ENCODE data around the gene ZNF398. TPM values are rescaled to one million over a fixed set of nuclear protein-coding genes. Genes with fewer than 3 reads are reported as not detected.
A peak's percentile ranks its signal among the peaks of the same experiment; 100 is the strongest.

Gene ZNF398, protein sequence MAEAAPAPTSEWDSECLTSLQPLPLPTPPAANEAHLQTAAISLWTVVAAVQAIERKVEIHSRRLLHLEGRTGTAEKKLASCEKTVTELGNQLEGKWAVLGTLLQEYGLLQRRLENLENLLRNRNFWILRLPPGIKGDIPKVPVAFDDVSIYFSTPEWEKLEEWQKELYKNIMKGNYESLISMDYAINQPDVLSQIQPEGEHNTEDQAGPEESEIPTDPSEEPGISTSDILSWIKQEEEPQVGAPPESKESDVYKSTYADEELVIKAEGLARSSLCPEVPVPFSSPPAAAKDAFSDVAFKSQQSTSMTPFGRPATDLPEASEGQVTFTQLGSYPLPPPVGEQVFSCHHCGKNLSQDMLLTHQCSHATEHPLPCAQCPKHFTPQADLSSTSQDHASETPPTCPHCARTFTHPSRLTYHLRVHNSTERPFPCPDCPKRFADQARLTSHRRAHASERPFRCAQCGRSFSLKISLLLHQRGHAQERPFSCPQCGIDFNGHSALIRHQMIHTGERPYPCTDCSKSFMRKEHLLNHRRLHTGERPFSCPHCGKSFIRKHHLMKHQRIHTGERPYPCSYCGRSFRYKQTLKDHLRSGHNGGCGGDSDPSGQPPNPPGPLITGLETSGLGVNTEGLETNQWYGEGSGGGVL
- 10 to 100 TPM; 25.7 to 29.0 TPM for total RNA-seq
- polyA plus RNA-seq = 1 to 10 TPM; 6.9 to 9.7 (median 7.6) TPM
- 35.9 to 62.3 (median 47.7) reads per million in 6 experiments for total RNA-seq

DNA sequence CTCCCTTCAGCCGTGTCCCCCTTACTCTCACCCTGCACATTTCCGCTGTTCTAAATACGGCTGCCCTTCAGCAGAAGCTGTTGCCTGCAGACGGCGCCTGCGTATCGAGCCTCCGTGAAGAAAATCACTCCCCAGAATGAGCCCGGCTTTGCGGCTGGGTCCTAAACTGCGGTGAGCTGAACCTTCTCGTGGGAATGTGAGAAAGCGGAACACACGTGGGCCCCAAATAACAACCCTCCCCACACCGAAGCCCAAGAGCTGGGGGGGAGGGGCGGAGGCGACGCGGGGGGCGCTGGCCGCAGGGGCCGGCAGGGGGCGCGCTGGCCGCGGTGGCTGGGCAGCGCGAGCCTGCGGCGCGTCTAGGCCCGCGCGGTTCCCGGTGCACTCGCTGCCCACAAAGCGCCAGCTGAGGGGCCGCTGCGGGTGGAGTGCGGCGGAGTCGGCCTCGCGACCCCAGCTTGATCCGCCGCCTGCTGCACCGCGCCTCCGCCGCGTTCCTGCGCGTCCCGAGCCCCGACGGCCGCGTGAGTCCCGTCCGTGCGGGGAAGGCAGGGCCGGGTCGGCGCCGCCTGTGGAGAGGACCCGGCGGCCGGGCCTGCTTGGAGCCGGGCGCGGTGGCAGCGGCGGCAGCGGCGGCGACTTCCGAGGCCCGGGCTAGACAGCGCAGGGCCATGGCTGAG is at the start of gene ZNF398:
Gene ZNF398 (plus strand): TSS at position 382 of the 680 bp plus-strand sequence. CDS start 290 bp downstream, at position 672.
- no peaks in the 10 kb centered on the region for H3K27me3 Mint-ChIP-seq
- no peaks in the 10 kb centered on the region for H3K9me3 Mint-ChIP-seq
- POLR2A ChIA-PET = interaction anchor here (0.6 to 4.8 kb wide), 18 partner anchors 8 to 722 kb away, joined by 3 to 98 read pairs (median 5); partner anchors contain the start of genes ZNF282, ZNF425, ZNF783 and ZNF786
- H3K4me1 Mint-ChIP-seq = peaks cover 15 to 42% (median 35%) of the 10 kb centered on the region in 4 donors
- ATAC-seq (peak; percentile 77 to 80), DNase-seq (peak; percentile 70 to 88 (median 83))
- H3K27ac Mint-ChIP-seq = peak within 1 kb of the TSS; percentile 90 to 98 (median 95)
- H3K36me3 Mint-ChIP-seq = peaks cover 0 to 8% (median 0%) of the 10 kb centered on the region in 3 donors
- peak within 1 kb of the TSS; percentile 89 to 94 (median 92) for H3K4me3 Mint-ChIP-seq

DNA sequence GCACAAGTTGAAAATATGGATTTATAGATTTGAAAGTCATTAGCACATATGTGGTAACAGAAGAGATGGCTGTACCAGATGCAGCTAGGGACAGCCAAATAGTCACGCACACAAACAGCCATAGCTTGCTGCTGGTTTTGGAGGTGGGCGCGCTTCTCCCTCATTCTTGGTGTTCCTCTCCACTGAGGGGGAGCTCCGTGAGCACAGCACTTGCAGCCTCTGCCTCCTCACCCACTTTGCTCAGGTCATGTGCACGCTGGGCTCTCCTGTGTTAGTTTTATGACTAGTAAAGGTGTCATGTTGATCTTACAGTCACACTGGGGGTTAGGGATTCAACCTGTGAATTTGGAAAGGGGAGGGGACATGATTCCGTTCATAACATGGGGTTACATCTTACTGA is 48.2 kb upstream of the ZNF398 start:
- Mint-ChIP-seq H3K4me1 (peaks cover 0 to 3% (median 0%) of the 10 kb centered on the region in 4 donors), H3K4me3 (no peak overlapping the region)
- POLR2A ChIA-PET = no interaction called here

DNA sequence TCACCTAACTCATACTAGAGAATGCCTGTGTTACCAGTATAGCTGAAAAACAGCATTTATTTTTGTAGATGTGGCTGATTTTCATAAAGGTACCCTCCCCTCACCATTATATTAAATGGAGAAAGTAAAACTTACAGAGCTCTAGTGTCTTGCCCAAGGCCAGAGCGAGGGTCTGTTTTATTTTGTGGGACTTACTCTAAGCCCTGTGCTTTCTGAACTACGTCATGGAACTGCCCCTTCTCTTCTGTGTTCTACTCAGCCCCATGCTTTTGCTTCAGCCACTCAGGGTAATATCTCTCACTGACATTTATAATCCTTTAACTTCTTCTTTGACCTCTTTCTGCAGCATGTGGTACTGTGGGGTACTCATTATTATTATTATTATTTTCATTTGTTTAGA is 46.4 kb upstream of the ZNF398 start:
- Mint-ChIP-seq H3K4me3 (no peak overlapping the region), H3K27ac (no peak overlapping the region), H3K36me3 (peaks cover 0 to 13% (median 5%) of the 10 kb centered on the region in 3 donors), H3K9me3 (no peaks in the 10 kb centered on the region), H3K27me3 (no peaks in the 10 kb centered on the region), H3K4me1 (peaks cover 0 to 3% (median 0%) of the 10 kb centered on the region in 4 donors)
- POLR2A ChIA-PET = no interaction called here
- DNase-seq (no peak), ATAC-seq (no peak)

More for the DNA sequence above, 48.2 kb upstream of the ZNF398 start:
- no peak for DNase-seq
- H3K27me3 Mint-ChIP-seq = no peaks in the 10 kb centered on the region
- ATAC-seq = no peak
- H3K9me3 Mint-ChIP-seq = no peaks in the 10 kb centered on the region
- H3K36me3 Mint-ChIP-seq = peaks cover 0 to 11% (median 2%) of the 10 kb centered on the region in 3 donors
- H3K27ac Mint-ChIP-seq = no peak overlapping the region

- Mint-ChIP-seq H3K4me1 (peaks cover 0 to 3% (median 0%) of the 10 kb centered on the region in 4 donors), H3K27ac (peak overlapping the region in 1 of 10 donors; percentile 53), H3K4me3 (no peak overlapping the region), H3K27me3 (no peaks in the 10 kb centered on the region), H3K36me3 (peaks cover 0 to 13% (median 5%) of the 10 kb centered on the region in 3 donors), H3K9me3 (no peaks in the 10 kb centered on the region)
- DNase-seq (no peak), ATAC-seq (no peak)
- POLR2A ChIA-PET = no interaction called here
Observed at GRCh38 chr7:149102666-149103065, 44.6 kb upstream of the ZNF398 start.

- Mint-ChIP-seq H3K4me3 (no peak overlapping the region), H3K36me3 (peaks cover 0 to 13% (median 5%) of the 10 kb centered on the region in 3 donors), H3K27me3 (no peaks in the 10 kb centered on the region), H3K4me1 (peaks cover 0 to 2% (median 0%) of the 10 kb centered on the region in 4 donors), H3K9me3 (no peaks in the 10 kb centered on the region), H3K27ac (no peak overlapping the region)
- DNase-seq (no peak), ATAC-seq (no peak)
- POLR2A ChIA-PET = no interaction called here
Observed at GRCh38 chr7:149103424-149103823, 43.8 kb upstream of the ZNF398 start.

- POLR2A ChIA-PET = no interaction called here
- Mint-ChIP-seq H3K36me3 (peaks cover 0 to 13% (median 6%) of the 10 kb centered on the region in 3 donors), H3K27ac (peak overlapping the region in 1 of 10 donors; percentile 35), H3K27me3 (no peaks in the 10 kb centered on the region), H3K4me3 (no peak overlapping the region), H3K9me3 (no peaks in the 10 kb centered on the region), H3K4me1 (peaks cover 0 to 2% (median 0%) of the 10 kb centered on the region in 4 donors)
- no peak for ATAC-seq
- no peak for DNase-seq
Observed at GRCh38 chr7:149104214-149104613, 43.0 kb upstream of the ZNF398 start.

- peaks cover 0 to 15% (median 8%) of the 10 kb centered on the region in 3 donors for H3K36me3 Mint-ChIP-seq
- no peak for DNase-seq
- peaks cover 0 to 2% (median 0%) of the 10 kb centered on the region in 4 donors for H3K4me1 Mint-ChIP-seq
- POLR2A ChIA-PET = interaction anchor here (0.5 kb wide), 1 partner anchor 12 kb away, joined by 6 read pairs; no protein-coding TSS in a partner anchor
- ATAC-seq = no peak
- H3K4me3 Mint-ChIP-seq = no peak overlapping the region
- H3K9me3 Mint-ChIP-seq = no peaks in the 10 kb centered on the region
- no peak overlapping the region for H3K27ac Mint-ChIP-seq
- H3K27me3 Mint-ChIP-seq = no peaks in the 10 kb centered on the region
Observed at GRCh38 chr7:149104749-149105148, 42.5 kb upstream of the ZNF398 start.

GRCh38 chr7:149109969-149110368 is 37.3 kb upstream of the ZNF398 start:
- no peaks in the 10 kb centered on the region for H3K9me3 Mint-ChIP-seq
- H3K4me1 Mint-ChIP-seq = no peaks in the 10 kb centered on the region
- H3K27ac Mint-ChIP-seq = no peak overlapping the region
- ATAC-seq = no peak
- no peak overlapping the region for H3K4me3 Mint-ChIP-seq
- DNase-seq = no peak
- no peaks in the 10 kb centered on the region for H3K27me3 Mint-ChIP-seq
- POLR2A ChIA-PET = no interaction called here
- peaks cover 0 to 9% (median 6%) of the 10 kb centered on the region in 3 donors for H3K36me3 Mint-ChIP-seq

DNA sequence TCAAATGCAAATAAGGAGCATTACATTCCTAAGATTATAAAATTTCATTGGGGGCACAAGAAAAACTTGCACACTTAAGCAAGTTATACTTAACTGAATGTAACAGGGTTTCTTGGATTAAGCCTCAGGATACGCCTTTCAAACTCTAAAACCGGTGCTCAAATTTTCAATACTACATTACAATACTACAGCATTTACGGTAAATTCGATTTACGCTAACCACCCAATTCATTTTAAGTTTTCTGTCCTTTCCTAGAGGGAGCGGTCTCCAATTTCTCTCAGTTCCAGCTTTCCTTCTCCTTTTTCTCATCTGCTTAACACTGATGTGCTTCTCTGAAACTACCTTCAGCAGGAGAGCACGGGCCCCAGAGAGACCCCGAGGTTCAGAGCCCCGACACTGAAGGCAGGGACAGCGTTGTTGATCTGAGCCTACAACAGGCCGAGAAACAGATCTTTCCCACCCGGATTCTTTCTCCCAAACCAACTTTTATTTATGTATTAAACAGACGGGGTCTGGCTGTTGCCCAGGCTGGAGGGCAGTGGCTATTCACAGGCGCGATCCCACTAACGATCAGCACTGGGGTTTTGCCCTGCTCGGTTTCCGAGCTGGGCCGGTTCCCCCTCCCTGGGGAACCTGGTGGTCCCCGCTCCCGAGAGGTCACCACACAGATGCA is 21.9 kb upstream of the ZNF398 start:
- POLR2A ChIA-PET = interaction anchor here (0.6 to 5.1 kb wide), 10 partner anchors 9 to 185 kb away, joined by 3 to 98 read pairs (median 4); partner anchors contain the start of genes ZNF398, ZNF783 and ZNF786

DNA sequence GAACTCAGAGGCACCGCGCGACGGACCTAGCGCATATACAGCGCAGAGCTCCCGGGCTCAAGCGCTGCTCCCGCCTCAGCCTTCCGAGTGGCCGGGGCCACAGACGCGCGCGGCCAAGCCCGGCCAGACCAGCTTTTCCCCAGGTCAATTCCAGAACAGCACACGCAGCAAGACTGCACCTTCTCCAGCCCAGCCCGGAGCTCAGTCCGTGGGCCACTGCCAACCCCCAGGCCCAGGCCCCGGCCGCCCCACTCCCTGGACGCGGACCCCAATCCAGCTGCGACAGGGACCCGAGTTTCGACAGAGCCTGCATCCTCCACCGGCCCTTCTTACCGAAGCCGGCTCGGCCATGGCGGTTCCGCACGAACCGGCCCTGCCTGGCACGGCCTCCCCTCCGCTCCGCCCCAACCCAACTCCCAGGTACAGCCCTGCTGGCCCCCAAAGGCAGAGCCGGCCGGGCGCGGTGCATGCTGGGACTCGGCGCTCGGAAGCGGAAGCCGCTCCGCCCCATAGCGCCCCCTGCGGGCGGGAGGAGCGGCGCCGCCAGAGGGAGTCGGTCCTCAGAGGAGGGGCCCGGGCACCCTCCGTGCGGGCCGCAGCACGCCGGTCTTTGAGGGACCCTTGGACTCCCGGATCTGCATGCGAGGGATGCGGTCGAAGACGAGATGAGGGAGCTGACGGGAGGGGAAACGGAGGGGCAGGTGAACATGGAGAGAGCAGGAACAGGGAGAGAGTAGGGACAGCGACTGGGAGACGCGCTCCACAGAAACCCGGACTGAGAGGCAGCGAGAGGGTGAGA is 21.2 kb upstream of the ZNF398 start, which contains the start of gene ZNF425:
Gene ZNF425 (minus strand): TSS at position 462 of the 799 bp plus-strand sequence. CDS start 111 bp downstream, at position 351.
- peak; percentile 87 to 99 (median 93) for DNase-seq
- POLR2A ChIA-PET = interaction anchor here (0.6 to 5.1 kb wide), 12 partner anchors 9 to 185 kb away, joined by 3 to 98 read pairs (median 4); partner anchors contain the start of genes ZNF282, ZNF398, ZNF783 and ZNF786

More for the DNA sequence above, 21.9 kb upstream of the ZNF398 start:
- Mint-ChIP-seq H3K36me3 (peaks cover under 1 to 8% (median 2%) of the 10 kb centered on the region in 3 donors), H3K4me3 (peak overlapping the region; percentile 89 to 100 (median 99)), H3K27ac (peak overlapping the region; percentile 92 to 100 (median 98)), H3K27me3 (no peaks in the 10 kb centered on the region), H3K9me3 (peaks cover 0 to 2% (median 0%) of the 10 kb centered on the region in 9 donors), H3K4me1 (peaks cover 21 to 38% (median 25%) of the 10 kb centered on the region in 4 donors)
- ATAC-seq (no peak), DNase-seq (peak in 1 of 10 donors; percentile 4)

More for the DNA sequence above, 21.2 kb upstream of the ZNF398 start, which contains the start of gene ZNF425:
- H3K27ac Mint-ChIP-seq = peak within 1 kb of the TSS; percentile 92 to 100 (median 98)
- H3K4me3 Mint-ChIP-seq = peak within 1 kb of the TSS; percentile 89 to 100 (median 99)
- peak; percentile 85 to 86 for ATAC-seq
- peaks cover 0 to 9% (median 7%) of the 10 kb centered on the region in 9 donors for H3K9me3 Mint-ChIP-seq
- H3K4me1 Mint-ChIP-seq = peaks cover 21 to 38% (median 25%) of the 10 kb centered on the region in 4 donors
- H3K27me3 Mint-ChIP-seq = no peaks in the 10 kb centered on the region
- H3K36me3 Mint-ChIP-seq = peaks cover 7 to 15% (median 9%) of the 10 kb centered on the region in 3 donors

Data from naive thymus-derived CD8-positive, alpha-beta T cell (primary cell).